AG10803 (cell line): ENCODE measurements around the gene PHF12.

ENCODE experiments used
- DNase-seq: peaks from one replicate; pipeline ENCODE4 v3.0.0; 2010; ENCODE audit warnings: low read depth
- H3K4me3 ChIP-seq: 2 replicates; pipeline ENCODE4 v1.5.1; 2011; ENCODE audit warnings: mild to moderate bottlenecking, low read length, control low read depth
- CTCF ChIP-seq: conservative IDR thresholded peaks from 2 replicates; pipeline ENCODE4 v1.5.1; 2011; ENCODE audit warnings: mild to moderate bottlenecking, low read length, control low read depth, inconsistent platforms

PHF12 gene

GRCh38 chr17:28887871-28888471, 63.3 kb downstream of the PHF12 start:
- H3K4me3 ChIP-seq: no peak overlapping the region
- DNase-seq: no peak
- TF ChIP-seq CTCF: no peak

GRCh38 chr17:28885951-28886350, 65.4 kb downstream of the PHF12 start:
- no peak overlapping the region for H3K4me3 ChIP-seq
- no peak for DNase-seq
- no peak for TF ChIP-seq CTCF

- no peak for TF ChIP-seq CTCF
- no peak for DNase-seq
- H3K4me3 ChIP-seq: no peak overlapping the region
Observed at GRCh38 chr17:28885363-28885762, 66.0 kb downstream of the PHF12 start.

GRCh38 chr17:28883967-28884702, 67.2 kb downstream of the PHF12 start:
- no peak overlapping the region for H3K4me3 ChIP-seq
- no peak for DNase-seq
- no peak for TF ChIP-seq CTCF

- no peak for DNase-seq
- no peak for TF ChIP-seq CTCF
- H3K4me3 ChIP-seq: no peak overlapping the region
Observed at GRCh38 chr17:28882154-28882895, 69.0 kb downstream of the PHF12 start.

- TF ChIP-seq CTCF: no peak
- no peak overlapping the region for H3K4me3 ChIP-seq
Observed at GRCh38 chr17:28881533-28882056, 69.7 kb downstream of the PHF12 start.

More at GRCh38 chr17:28881533-28882056, 69.7 kb downstream of the PHF12 start:
- no peak for DNase-seq
